WERI-Rb-1 (cell line): ENCODE measurements around the gene WWOX.

Source experiments
- DNase-seq: peaks from one replicate; pipeline ENCODE4 v3.0.0-alpha.2; 2020
- H3K27ac ChIP-seq: fragments of 250-450 bp; sonication (Bioruptor Pico); 2 replicates; pipeline ENCODE4 v1.5.1; 2020; ENCODE audit warnings: mild to moderate bottlenecking, moderate library complexity
- H3K27me3 ChIP-seq: fragments of 250-450 bp; sonication (Bioruptor Pico); 2 replicates; pipeline ENCODE4 v1.5.1; 2021; ENCODE audit warnings: mild to moderate bottlenecking, low read depth, moderate library complexity; ENCODE audit not compliant: insufficient read depth, severe bottlenecking
- H3K36me3 ChIP-seq: fragments of 250-450 bp; sonication (Bioruptor Pico); 2 replicates; pipeline ENCODE4 v1.5.1; 2020; ENCODE audit warnings: mild to moderate bottlenecking, moderate library complexity
- H3K4me3 ChIP-seq: 2 replicates; pipeline ENCODE4 v1.5.1; 2011; ENCODE audit warnings: low read depth, mild to moderate bottlenecking, control low read depth, low read length
- H3K9me3 ChIP-seq: fragments of 250-450 bp; sonication (Bioruptor Pico); 2 replicates; pipeline ENCODE4 v1.5.1; 2021; ENCODE audit warnings: mild to moderate bottlenecking, moderate library complexity; ENCODE audit not compliant: severe bottlenecking
- CTCF ChIP-seq: IDR thresholded peaks from 2 replicates; pipeline ENCODE4 v1.5.1; 2011; ENCODE audit warnings: low read depth, mild to moderate bottlenecking, control low read depth, inconsistent platforms, low read length

The WWOX gene

GRCh38 chr16:78372277-78372676 is 272.8 kb downstream of the WWOX start:
- Histone ChIP-seq H3K27ac (no peak overlapping the region), H3K4me3 (no peak overlapping the region), H3K9me3 (no peaks in the 10 kb centered on the region), H3K36me3 (no peaks in the 10 kb centered on the region), H3K27me3 (no peaks in the 10 kb centered on the region)
- DNase-seq = no peak
- TF ChIP-seq CTCF = no peak

- Histone ChIP-seq H3K9me3 (no peaks in the 10 kb centered on the region), H3K27me3 (no peaks in the 10 kb centered on the region), H3K27ac (no peak overlapping the region), H3K4me3 (no peak overlapping the region), H3K36me3 (no peaks in the 10 kb centered on the region)
- DNase-seq = no peak
- TF ChIP-seq CTCF = no peak
Measured at GRCh38 chr16:78375055-78375679, 275.7 kb downstream of the WWOX start.

- Histone ChIP-seq H3K36me3 (no peaks in the 10 kb centered on the region), H3K27me3 (no peaks in the 10 kb centered on the region), H3K4me3 (no peak overlapping the region), H3K27ac (no peak overlapping the region), H3K9me3 (no peaks in the 10 kb centered on the region)
- DNase-seq = no peak
- no peak for TF ChIP-seq CTCF
Measured at GRCh38 chr16:78376452-78376851, 277.0 kb downstream of the WWOX start.

- H3K27me3 ChIP-seq = no peaks in the 10 kb centered on the region
- no peak for DNase-seq
- no peak overlapping the region for H3K4me3 ChIP-seq
- TF ChIP-seq CTCF = no peak
- H3K9me3 ChIP-seq = no peaks in the 10 kb centered on the region
- H3K36me3 ChIP-seq = no peaks in the 10 kb centered on the region
- H3K27ac ChIP-seq = no peak overlapping the region
Measured at GRCh38 chr16:78377312-78377711, 277.9 kb downstream of the WWOX start.

- H3K4me3 ChIP-seq = no peak overlapping the region
- no peaks in the 10 kb centered on the region for H3K9me3 ChIP-seq
- TF ChIP-seq CTCF = no peak
- no peak for DNase-seq
- H3K27me3 ChIP-seq = no peaks in the 10 kb centered on the region
- no peak overlapping the region for H3K27ac ChIP-seq
- H3K36me3 ChIP-seq = no peaks in the 10 kb centered on the region
Measured at GRCh38 chr16:78381060-78381459, 281.6 kb downstream of the WWOX start.

- Histone ChIP-seq H3K36me3 (no peaks in the 10 kb centered on the region), H3K9me3 (no peaks in the 10 kb centered on the region), H3K27ac (no peak overlapping the region), H3K4me3 (no peak overlapping the region), H3K27me3 (no peaks in the 10 kb centered on the region)
- TF ChIP-seq CTCF = no peak
- DNase-seq = no peak
Measured at GRCh38 chr16:78383118-78383517, 283.7 kb downstream of the WWOX start.
